HG02763 (cell line): ENCODE results near the gene KRT75.
"Not testable (repeated sequence)": the region's sequence is repeated elsewhere in the genome, so short reads cannot be mapped to it uniquely, and the experiment has no call there.

Source experiments
- ATAC-seq: cut with Tn5 transposase; IDR thresholded peaks from one replicate; pipeline ENCODE4 v1.9.1; 2021; ENCODE audit warnings: mild to moderate bottlenecking, moderate library complexity; ENCODE audit not compliant: unreplicated experiment

The KRT75 gene

GRCh38 chr12:52434081-52434733 lies at the start of gene KRT75:
TSS of gene KRT75 (minus strand) at chr12:52434371. CDS start at chr12:52434304, 67 bp downstream.
- ATAC-seq: no peak

- no peak for ATAC-seq
Observed at GRCh38 chr12:52480073-52480472, 45.9 kb upstream of the KRT75 start.

- ATAC-seq: no peak
Observed at GRCh38 chr12:52477651-52478050, 43.5 kb upstream of the KRT75 start.

- no peak for ATAC-seq
Observed at GRCh38 chr12:52474212-52474611, 40.0 kb upstream of the KRT75 start.

DNA sequence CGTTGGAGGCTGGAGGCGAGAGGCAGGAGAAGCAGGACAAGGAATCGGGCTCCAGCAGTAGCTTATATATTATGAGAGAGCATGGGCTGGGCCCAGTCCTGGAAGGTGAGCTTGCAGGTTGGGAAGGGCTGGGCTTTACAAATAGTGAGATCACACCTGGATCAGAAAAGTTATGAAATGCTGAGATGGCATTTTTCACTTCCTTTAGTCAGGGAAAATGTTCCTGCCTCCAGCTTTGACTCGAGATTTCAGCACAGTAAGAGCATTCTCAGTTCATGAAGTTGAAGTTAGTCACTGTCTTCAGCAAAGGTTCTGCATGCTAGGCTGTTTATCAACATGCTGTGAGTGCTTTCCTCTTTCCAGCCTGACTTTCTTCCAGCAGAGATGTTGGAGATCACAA lies 39.6 kb upstream of the KRT75 start, which contains the start of gene KRT6C:
Gene KRT6C (minus strand): TSS at position 38 of the 400 bp plus-strand sequence. CDS start 68 bp downstream, outside the sequence.
- ATAC-seq: no peak

DNA sequence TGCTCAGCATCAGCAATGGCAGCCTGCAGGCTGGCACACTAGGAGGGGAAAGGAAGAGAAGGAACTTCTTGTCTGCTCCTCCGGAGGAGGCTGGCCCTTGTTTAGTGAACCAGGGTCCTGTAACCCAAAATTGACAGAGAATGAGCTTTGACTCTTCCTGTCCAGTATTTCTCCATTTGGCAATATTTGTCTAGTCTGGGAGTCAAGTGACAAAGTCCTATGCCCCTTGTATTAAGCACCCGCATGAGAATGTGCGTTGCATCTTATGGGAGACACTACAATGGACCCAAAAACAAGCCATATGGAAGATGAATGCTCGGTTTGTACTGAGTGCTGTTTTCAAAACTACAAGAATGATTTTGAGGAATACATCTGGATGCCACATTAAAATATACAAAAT lies 35.7 kb upstream of the KRT75 start:
- ATAC-seq: no peak

GRCh38 chr12:52464897-52465296 lies 30.7 kb upstream of the KRT75 start:
- no peak for ATAC-seq

- ATAC-seq: no peak
Observed at GRCh38 chr12:52461693-52462092, 27.5 kb upstream of the KRT75 start.

- no peak for ATAC-seq
Observed at GRCh38 chr12:52458861-52459260, 24.7 kb upstream of the KRT75 start.

DNA sequence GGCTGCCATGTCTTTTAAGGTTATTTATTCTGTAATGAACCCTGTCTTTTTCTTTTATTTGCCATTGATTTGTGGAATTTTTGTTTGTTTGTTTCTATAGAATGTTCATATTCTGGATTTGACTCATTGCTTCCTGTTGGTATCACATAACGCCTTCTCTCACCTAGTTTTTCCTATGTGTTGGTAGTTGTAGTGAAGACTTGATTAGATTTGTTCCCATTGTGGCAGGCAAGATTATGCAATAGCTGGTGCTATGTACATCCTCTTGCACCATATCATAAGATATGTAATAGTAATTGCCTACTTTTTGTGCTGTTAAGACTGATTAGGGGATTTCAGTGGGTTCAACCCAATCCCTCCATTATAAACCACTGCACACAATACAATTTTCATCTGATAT lies 21.6 kb upstream of the KRT75 start:
- ATAC-seq: no peak

DNA sequence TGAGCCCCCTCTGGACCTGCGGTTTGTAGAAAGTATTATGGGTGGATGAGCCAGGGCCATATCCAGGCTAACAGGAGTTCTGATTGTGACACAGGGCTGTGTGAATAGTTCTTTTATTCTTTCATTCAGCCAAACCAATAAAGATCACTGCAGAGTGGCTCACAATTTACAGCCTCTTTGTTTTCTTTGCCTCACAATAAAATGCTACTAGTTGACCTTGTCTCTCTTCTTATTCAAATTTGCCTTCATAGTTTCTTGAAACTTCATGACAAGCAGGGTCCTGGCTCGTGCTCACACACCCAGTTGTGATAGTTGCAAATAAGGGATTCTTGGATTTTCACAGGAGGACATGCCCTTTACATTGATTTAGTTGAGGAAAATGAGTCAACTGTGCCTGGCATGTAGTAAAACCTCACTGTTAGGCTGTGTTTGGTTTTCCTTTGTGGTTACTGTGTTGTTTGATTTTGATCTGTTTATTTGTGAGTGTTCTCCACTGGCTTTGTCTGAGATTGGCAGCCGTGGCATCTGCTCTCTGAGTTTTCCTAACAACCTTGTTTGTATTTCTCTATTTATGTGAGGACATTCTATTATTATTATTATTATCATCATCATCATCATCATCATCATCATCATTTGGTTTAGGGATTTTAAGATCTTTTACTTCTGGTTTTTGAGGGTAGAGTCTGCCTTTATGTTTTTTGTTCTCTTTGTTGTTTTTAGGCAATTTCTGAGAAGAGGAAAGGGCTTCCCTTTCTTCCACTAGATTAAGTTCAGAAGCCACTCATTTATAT lies 20.4 kb upstream of the KRT75 start:
- ATAC-seq: no peak

DNA sequence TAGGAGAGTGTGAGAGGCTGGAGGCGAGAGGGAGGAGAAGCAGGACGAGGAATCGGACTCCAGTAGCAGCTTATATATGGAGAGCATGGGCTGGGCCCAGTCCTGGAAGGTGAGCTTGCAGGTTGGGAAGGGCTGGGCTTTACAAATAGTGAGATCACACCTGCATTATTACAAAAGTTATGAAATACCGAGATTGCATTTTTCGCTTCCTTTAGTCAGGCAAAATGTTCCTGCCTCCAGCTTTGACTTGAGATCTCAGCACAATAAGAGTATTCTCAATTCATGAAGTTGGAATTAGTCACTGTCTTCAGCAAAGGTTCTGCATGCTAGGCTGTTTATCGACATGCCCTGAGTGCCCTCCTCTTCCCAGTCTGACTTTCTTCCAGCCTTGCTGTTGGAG lies 17.9 kb upstream of the KRT75 start, which contains the start of gene KRT6B:
Gene KRT6B (minus strand): TSS at position 46 of the 400 bp plus-strand sequence. CDS start 68 bp downstream, outside the sequence.
- ATAC-seq: no peak

GRCh38 chr12:52448228-52448627 lies 14.1 kb upstream of the KRT75 start:
- ATAC-seq: no peak

DNA sequence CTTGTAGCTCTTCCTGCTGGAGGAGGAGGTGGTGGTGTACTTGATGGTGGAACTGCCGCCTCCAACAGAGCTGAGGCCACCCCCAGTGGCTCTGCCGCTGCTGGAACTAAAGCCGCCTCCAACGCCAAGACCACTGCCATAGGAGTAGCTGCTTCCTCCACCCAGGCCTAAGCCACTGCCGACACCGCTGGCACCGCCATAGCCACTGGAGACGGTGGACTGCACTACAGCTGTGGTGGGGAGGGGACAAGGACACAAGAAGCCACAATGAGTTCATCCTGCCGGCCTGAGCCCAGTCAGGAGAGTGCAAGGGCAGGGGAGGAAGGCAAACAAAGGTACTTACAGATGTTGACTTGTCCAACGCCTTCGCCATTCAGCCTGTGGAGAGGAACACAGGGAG lies 13.0 kb upstream of the KRT75 start:
- not testable (repeated sequence) for ATAC-seq

DNA sequence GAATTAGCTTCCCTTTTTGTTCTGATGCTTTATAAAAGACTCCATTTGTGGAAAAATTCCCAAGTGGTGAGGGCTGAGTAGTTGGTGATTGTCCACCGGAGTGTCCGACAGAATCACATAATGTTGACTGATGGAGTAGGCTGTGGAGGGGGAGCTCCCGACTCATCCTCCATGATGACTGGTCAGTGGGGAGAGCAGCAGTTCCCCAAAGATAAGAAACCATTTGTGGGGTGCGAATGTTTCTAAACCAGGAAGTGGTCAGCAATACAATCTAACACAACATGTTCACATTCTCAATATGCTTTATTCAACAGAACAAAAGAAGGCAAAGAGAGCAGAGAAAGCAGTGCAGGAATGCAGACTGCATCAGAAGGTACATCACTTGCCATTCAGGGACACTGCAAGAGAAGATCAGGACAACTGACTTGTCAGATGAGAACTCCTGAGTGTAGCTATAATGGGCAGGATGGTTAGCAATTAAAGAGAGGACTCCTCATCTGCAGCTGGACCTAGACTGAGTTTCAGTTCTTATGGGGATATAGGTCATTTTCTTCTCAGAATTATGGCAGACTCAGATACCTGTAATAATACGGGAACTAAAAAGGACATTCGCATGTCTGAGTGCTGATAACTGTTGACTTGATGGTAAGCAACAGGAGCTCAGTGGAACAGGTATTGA lies 12.3 kb upstream of the KRT75 start:
- ATAC-seq: no peak

DNA sequence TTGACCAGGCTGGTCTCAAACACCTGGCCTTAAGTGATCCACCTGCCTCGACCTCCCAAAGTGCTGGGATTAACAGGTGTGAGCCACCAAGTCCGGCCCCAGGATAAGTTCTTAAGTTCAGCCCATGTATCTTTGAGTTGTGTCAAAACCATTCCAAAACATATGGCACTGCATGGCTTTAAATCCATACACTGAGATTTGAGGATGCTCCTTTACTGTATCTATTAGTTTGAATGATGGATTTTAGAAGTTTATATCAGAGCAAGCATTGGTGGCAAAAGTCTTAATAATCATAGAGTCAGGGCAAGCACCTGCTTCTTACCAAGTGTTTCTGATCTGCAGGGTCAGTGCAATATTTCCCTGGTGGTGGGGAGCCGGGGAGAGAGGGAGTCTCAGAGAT lies 11.7 kb upstream of the KRT75 start:
- no peak for ATAC-seq

DNA sequence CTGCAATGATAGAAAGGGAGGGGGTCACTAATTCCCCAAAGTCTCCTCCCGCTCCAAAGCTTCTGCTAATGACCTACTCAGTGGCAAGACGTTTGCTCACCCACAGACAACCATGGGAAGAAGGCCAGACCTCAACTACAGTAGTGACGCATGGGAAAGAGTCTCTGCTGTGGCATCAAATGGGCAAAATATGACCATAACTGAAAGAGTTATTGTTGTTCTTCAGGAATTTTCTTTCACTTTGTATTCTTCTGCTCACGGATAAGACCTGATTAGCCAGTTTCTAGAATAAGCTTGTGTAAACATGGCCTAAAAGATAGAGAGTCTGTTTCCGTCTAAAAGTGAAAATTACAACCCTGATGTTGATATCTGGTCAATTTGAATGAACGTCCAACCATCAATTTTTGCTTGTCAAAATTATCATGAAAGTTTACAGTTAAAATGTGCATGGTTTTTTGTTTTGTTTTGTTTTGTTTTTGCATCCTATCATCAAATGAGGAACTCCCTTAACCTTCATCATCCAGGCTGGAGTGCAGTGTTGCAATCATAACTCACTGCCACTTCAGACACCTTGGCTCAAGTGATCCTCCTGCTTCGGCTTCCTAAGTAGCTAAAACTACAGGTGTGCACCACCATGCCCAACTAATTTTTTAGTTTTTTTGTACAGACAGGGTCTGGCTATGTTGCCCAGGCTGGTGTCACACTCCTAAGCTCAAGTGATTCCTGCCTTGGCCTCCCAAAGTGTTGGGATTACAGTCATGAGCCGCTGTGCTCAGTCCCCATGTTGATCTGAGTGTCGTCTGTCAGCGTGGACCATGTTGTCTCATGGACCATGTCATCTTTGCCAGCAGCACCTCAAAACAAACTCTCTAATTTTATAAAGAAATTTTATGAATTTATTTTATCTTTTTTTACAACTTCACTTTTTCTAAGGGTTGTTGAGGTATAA lies 10.8 kb upstream of the KRT75 start:
- no peak for ATAC-seq

GRCh38 chr12:52443966-52444365 lies 9.8 kb upstream of the KRT75 start:
- ATAC-seq: no peak

- no peak for ATAC-seq
Observed at GRCh38 chr12:52442600-52443061, 8.5 kb upstream of the KRT75 start.

DNA sequence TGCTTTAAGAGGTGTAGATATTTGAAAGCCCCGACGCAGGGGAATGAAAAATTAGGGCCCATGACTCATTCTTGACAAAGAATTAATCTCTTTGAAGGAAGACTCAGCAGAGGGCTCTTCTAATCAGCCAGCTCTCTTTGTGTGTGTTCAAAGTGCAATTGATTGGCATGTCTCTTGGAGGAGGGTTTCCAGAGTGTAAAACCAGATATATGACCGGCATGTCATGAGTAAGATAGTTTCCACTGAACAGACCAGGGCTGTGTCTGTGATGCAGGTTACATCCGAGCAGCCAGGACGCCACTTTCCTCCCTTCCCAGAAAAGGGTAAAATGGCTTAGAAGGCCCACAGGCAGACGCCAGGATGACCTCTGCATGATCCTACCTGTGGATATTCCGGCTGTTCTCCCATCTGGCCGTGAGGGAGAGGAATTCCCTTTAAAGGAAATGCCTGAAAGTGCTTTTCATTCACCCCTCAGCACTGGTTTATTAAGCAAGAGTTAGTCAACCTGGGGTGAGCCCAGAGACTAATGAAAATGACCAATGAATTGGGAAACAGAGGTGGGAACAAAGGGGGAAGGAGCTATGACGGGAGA lies 7.2 kb upstream of the KRT75 start:
- ATAC-seq: no peak
